Measurements from ENCODE around the gene LLGL2.
"Not testable (repeated sequence)": the region's sequence is repeated elsewhere in the genome, so short reads cannot be mapped to it uniquely, and the experiment has no call there.

Gene LLGL2

DNA sequence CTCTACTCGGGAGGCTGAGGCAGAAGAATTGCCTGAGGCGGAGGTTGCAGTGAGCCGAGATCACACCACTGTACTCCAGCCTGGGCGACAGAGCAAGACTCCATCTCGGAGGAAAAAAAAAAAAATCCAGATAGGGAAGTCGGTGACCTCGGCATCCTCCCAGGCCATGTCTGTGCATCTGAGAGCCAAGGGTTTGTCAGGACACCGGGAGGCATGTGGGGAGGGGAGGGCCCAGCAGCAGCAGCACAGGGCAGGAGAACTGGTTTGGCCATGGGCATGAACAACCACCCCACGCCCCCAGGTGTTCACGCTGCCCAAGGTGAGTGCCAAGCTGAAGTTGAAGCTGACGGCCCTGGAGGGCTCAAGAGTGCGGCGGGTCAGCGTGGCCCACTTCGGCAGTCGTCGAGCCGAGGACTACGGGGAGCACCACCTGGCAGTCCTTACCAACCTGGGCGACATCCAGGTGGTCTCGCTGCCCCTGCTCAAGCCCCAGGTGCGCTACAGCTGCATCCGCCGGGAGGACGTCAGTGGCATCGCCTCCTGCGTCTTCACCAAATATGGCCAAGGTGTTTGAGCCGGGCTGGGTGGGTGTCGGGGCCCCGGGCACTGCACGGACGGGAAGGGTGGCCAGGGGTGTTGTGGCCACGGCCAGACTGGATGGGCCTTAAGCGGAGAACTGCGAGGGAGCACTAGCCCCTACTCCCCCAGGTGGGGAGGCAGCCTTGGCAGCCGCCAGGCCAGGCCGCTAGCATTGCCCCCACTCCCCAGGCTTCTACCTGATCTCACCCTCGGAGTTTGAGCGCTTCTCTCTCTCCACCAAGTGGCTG lies 47.4 kb downstream of the LLGL2 start:
- DNase-seq: no peak

DNA sequence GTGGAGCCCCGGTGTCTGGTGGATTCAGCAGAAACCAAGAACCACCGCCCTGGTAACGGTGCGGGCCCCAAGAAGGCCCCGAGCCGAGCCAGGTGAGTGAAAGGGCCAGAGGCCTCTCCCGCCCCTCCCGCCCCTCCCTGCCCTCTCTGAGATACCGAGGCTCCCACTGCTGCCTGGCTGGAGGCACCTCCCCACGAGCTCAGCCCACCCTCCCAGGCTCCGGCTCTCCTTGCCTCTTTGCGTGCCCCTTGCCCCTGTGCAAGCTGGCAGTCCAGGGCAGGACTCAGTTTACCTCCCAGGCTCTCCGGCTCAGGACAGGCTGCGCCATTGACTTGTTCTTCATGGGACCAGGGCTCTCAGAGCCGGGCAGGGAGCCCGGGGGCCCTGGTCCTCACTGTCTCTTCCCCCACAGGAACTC lies 48.1 kb downstream of the LLGL2 start:
- DNase-seq: no peak

GRCh38 chr17:75573994-75574393 lies 48.5 kb downstream of the LLGL2 start:
- DNase-seq: no peak

DNA sequence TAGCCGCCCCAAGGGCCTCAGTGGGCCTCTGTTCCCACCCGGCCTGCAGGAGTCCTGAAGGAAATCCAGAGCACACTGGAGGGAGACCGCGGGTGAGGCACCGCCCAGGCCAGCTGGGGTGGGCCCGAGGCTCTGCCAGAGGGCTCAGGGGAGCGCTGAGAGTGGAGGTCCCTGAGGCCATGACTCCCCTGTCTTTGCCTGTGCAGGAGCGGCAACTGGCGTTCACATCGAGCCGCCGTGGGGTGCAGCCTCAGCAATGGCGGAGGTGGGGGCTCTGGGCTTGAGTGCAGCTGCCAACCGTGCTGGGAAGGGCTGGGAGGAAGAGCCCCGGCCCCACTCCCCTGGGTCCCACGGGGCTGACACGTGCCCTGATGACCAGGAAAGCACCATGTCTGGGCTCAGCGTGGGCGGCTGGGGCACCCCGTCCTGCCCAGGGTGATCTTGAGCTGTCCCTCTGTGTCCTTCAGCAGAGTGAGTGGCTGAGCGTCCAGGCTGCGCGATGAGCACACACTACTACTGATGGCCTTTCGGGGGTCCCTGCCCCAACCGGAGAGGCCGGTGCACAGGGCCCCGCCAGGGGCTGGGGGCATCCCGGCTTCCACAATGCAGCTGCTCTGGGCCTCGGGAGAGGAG lies 49.0 kb downstream of the LLGL2 start:
- no peak for DNase-seq

DNA sequence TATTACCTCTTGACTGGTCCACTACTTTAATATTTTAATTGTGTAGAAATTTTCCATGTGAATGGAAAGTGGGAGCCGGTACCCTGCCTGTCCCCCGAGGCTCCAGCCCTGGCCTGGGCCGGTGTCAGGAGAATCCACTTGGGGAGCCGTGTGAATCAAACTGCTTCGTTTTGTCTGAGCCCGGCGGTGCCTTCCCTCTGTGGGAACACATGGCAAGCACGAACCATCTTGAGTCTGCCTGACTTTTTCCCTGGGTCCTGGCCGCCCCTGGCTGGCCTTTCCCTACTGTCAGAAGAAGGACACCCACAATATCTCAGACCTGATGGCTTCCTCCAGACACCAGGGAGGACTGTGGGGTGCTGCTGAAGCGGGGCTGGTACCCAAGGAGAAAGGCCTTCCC lies 49.7 kb downstream of the LLGL2 start:
- DNase-seq: no peak

DNA sequence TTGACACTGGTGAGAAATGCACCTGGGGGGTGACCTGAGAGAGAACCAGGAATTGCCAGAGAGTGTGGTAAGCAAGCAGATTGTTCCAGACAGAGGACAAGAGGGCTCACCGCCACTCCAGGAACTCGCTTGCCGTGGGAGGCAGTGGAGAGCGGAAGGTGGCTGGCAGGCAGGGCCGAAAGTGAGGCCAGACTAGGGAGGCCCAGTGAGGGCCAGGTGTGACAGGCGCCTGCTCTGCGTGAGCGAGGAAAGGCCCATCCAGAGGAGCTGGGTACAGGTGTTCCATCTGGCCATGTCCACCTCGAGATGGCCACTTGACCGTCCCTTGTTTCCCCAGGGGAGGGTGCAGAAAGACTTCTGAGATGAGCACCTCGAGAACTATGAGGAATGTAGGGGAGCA lies 50.2 kb downstream of the LLGL2 start:
- DNase-seq: no peak

DNA sequence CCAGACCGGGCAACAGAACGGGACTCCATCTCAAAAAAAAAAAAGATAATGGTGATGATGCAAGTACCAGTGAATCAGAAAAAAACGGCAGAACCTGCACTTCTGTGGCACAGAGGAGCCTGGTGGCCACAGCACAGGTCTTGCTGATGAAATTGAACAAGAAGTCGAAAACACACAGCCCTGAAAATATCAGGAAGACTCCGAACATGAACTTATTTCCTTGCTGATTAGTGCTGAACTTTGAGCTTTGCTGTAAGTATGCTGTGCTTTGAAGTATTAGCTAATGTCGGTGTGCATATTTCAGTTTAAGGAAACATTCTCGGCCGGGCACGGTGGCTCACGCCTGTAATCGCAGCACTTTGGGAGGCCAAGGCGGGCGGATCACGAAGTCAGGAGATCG lies 51.2 kb downstream of the LLGL2 start:
- no peak for DNase-seq

- not testable (repeated sequence) for DNase-seq
Observed at GRCh38 chr17:75581121-75581725, 55.7 kb downstream of the LLGL2 start.

DNA sequence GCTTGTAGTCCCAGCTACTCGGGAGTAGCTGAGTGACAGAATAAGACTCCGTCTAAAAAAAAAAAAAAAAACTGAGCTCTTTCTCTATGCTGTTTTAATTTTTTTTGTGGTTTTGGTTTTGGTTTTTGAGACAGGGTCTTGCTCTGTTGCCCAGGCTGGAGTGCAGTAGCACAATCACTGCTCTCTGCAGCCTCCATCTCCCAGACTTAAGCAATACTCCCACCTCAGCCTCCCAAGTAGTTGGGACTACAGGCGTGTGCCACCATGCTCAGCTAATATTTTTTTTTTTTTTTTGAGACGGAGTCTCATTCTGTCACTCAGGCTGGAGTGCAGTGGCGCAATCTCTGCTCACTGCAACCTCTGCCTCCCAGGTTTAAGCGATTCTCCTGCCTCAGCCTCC lies 57.7 kb downstream of the LLGL2 start:
- not testable (repeated sequence) for DNase-seq

DNA sequence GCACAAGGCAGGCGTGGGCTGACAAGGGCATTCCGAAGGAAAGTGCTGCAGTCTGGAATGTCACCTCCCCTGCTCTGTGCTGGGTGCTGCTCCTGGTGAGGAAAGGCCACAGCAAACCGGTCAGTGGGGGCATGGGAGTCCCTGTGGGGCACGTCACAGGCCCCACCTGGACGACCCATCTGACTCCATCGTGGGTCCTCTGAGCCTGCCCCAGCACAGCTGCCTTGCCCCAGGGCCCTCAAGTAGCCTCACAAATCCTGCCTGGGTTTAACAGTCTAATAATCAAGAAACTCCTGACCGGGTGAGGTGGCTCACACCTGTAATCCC lies 59.3 kb downstream of the LLGL2 start:
- DNase-seq: no peak

DNA sequence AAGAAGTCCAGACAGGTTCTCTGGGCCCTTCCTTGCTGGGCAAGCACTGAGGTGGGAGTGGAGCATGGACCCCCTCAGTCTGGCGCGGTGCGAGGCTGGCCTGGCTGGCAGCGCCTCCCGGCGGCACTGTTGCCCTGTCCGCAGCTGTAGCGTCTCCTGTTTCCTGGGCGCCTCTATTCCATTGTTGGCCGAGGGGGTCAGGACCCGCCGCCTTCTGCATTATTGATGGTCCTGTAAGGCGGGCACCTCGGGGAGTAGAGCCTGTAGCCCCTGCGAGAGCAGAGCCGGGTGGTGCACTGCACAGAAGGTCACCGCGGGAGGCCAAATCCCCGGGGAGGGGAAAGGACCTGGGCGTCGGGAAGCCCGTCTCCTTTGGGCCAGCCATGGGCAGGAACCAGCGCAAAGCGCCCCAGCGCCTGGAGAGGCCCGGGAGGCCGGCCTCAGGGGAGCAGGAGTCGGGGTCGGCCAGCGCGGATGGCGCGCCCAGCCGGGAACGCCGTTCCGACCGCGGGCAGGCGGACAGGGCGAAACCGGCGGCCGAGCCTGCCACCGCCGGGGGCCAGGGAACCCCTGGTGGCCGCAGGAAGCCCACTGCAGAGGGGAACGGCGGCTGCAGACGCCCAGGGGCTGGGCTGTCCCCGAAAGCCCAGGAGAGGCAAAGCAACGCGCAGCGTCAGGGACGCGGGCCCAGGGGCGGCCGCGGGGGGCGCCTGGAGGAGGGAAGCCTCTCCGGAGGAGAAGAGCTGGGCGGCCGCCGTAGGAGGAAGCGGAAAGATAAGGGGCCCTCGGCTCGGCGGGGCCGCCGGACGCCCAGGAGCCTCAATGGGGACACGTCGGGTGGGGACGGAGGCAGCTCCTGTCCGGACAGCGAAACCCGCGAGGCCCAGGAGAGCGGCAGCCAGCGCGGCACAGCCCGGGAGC lies 62.4 kb downstream of the LLGL2 start, which contains the start of gene MYO15B:
Gene MYO15B, plus strand, starts transcription at position 126 of the 921 bp plus-strand sequence. Its CDS starts 258 bp downstream, at position 384.
- no peak for DNase-seq

DNA sequence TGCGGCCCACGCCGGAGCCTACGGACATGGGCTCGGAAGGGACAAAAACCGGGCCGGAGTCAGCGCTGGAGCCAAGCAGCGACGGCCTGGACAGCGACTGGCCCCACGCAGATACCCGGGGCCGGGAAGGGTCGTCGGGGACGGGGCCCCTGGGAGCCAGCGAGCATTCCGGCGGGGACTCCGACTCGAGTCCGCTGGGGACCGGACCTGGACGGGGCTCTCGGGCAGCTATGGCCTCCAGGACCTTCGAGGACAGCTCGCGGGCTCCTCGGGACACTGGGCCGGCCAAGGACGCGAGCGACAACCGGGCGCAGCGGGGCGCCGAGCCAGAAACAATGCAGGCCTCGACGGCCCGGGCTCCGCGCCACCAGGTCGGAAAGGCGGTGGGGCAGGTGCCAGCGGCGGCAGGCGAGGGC lies 63.1 kb downstream of the LLGL2 start:
- DNase-seq: no peak

GRCh38 chr17:75589012-75589918 lies 63.8 kb downstream of the LLGL2 start:
- peak; percentile 88 to 91 for DNase-seq

GRCh38 chr17:75589919-75590303 lies 64.4 kb downstream of the LLGL2 start:
- DNase-seq: no peak

GRCh38 chr17:75590314-75590761 lies 64.8 kb downstream of the LLGL2 start:
- DNase-seq: no peak

- no peak for DNase-seq
Observed at GRCh38 chr17:75590849-75591721, 65.6 kb downstream of the LLGL2 start.

DNA sequence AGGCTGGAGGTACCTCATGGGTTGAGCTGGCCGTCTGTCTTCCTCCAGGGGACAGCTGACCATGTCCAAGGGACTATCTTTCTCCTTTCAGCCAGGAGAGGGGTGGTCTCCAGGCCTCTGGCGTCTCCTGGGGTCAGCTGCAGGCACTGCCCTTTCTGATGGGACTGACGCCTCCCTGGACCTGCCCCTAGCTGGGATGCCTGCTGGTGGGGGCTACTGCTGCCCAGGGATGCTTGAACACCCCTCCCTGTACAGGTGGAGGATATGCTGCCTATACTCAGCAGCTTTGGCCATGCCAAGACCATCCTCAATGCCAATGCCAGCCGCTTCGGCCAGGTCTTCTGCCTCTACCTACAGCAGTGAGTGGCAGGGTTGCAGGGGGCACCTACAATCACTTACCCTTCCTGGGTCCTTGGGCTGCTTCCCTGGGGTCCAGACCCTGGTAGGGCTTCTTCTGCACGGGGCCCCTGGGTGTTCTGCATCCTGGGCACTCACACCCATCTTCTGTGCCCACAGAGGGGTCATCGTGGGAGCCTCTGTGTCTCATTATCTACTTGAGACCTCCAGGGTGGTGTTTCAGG lies 66.3 kb downstream of the LLGL2 start:
- no peak for DNase-seq

- no peak for DNase-seq
Observed at GRCh38 chr17:75592348-75593020, 67.0 kb downstream of the LLGL2 start.

DNA sequence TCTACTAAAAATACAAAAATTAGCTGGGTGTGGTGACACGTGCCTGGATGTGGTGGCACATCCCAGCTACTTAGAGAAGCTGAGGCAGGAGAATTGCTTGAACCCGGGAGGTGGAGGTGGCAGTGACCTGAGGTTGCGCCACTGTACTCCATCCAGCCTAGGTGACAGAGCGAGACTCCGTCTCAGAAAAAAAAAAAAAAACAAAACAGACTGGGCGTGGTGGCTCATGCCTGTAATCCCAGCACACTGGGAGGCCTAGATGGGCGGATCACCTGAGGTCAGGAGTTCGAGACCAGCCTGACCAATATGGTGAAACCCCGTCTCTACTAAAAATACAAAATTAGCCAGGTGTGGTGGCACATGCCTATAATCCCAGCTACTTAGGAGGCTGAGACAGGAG lies 67.9 kb downstream of the LLGL2 start:
- DNase-seq: not testable (repeated sequence)
